NCI-H69 (cell line): ENCODE data around the gene UTP14C.
"Not testable (repeated sequence)": the region's sequence is repeated elsewhere in the genome, so short reads cannot be mapped to it uniquely, and the experiment has no call there.

Experiments
- DNase-seq: peaks from one replicate; lab custom pipeline; 2025; lab: John Stamatoyannopoulos, UW

The UTP14C gene, protein sequence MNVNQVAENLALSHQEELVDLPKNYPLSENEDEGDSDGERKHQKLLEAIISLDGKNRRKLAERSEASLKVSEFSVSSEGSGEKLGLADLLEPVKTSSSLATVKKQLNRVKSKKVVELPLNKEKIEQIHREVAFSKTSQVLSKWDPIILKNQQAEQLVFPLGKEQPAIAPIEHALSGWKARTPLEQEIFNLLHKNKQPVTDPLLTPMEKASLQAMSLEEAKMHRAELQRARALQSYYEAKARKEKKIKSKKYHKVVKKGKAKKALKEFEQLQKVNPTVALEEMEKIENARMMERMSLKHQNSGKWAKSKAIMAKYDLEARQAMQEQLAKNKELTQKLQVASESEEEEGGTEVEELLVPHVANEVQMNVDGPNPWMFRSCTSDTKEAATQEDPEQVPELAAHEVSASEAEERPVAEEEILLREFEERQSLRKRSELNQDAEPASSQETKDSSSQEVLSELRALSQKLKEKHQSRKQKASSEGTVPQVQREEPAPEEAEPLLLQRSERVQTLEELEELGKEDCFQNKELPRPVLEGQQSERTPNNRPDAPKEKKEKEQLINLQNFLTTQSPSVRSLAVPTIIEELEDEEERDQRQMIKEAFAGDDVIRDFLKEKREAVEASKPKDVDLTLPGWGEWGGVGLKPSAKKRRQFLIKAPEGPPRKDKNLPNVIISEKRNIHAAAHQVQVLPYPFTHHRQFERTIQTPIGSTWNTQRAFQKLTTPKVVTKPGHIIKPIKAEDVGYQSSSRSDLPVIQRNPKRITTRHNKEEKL

GRCh38 chr13:52024481-52024880, at the start of gene UTP14C:
UTP14C (plus strand) TSS chr13:52024691; CDS start chr13:52028805, 4,114 bp downstream.
- DNase-seq, result no peak

DNA sequence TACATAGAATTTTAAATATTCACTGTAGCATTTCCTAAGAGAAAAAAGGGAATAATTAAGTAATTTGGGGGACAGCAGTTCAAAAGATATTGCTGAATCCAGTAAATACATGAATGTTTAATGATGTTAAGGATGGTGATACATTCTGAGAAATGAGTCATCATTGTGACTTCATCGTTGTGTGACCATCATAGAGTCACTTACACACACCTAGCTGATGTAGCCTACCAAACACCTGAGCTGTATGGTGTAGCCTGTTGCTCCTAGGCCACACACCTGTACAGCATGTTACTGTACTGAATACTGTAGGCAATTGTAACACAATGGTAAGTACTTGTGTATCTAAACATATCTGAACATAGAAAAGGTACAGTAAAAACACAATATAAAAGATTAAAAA, 48.1 kb upstream of the UTP14C start:
- no peak for DNase-seq

- no peak for DNase-seq
Observed at GRCh38 chr13:51976890-51977289, 47.6 kb upstream of the UTP14C start.

GRCh38 chr13:51977625-51978024, 46.9 kb upstream of the UTP14C start:
- no peak for DNase-seq

DNA sequence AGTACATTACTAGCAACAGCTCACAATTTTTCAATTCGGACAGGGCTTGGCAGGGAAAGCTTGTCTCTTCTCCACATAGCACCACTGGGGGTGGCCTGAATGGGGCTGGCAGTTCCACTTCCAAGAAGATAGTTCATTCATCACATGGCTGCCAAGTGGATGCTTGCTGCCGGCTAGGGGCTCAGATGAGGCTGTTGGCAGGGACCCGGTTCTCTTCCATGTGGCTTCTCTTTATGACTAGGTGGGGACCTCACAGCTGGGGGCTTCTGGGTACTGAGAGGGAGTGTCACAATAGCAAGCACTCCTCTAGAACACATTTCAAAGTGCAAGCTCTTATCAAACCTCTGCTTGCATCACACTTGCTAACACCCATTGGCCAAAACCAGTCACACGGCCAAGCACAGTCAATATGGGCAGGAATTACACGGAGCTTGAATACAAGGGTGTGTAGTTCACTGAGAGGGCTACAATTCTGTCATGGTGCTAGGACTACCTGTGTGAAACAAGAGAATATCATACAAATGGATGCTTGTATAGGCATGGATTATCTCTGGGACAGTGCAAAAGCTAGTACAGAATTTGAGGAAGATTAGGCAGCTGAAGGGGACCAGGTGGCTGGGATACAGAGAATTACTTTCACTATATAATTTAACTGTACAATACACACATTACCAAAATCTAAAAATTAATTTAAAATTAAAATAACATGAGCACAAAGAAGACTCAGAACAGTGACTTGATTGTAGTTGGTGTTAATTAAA, 45.5 kb upstream of the UTP14C start:
- no peak for DNase-seq

GRCh38 chr13:51980908-51981307, 43.6 kb upstream of the UTP14C start:
- DNase-seq, result no peak

DNA sequence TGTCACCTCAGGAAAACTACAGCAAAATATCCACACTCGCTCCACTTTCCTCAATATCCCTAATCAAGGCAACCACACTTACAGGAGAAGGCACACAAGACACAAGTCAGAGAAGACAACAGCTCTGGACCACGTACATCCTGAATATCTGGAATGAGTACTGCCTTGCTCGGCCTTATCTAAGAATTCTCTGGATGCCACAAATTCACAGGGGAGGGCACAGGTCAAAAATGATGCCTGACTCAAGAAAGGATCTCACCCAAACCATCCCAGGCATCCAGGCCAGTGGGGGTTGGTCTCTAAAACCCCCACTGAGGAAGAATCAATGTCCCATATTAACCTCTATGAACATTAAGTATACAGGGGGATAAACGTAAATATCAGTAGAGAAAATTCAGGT, 43.1 kb upstream of the UTP14C start:
- no peak for DNase-seq

- not testable (repeated sequence) for DNase-seq
Observed at GRCh38 chr13:51983292-51983691, 41.2 kb upstream of the UTP14C start.

DNA sequence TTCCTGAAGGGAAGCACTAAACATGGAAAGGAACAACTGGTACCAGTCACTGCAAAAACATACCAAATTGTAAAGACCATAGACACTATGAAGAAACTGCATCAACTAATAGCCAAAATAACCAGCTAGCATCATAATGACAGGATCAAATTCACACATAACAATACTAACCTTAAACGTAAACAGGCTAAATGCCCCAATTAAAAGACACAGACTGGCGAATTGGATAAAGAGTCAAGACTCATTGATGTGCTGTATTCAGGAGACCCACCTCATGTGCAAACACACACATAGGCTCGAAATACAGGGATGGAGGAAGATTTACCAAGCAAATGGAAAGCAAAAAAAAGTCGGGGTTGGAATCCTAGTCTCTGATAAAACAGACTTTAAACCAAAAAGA, 39.6 kb upstream of the UTP14C start:
- DNase-seq, result not testable (repeated sequence)

DNA sequence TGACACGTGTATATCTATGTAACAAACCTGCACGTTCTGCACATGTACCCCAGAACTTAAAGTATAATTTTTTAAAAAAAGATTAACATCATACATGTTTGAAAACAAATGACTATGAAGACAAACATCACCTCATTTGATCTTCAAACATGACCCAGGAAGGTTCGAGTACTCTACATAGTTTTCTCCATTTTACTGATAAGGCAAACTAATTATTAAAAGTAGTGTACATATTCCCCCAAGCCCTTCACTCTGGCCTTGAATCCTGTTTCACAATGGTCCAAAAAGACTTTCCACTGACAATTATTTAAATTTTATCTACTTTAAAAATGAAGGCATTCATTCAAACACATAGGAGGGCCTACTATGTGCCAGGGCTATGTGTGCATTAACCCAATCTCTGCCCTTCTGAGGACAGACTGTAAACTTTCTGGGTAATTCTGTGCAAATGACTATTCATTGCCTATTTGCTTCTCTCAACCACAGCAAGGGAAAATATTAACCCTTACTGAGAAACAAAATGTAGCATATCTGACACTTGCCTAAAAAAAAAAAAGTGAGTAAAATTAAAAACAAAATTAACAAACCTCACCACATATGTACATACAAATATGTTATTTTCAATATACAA, 35.4 kb upstream of the UTP14C start:
- no peak for DNase-seq

DNA sequence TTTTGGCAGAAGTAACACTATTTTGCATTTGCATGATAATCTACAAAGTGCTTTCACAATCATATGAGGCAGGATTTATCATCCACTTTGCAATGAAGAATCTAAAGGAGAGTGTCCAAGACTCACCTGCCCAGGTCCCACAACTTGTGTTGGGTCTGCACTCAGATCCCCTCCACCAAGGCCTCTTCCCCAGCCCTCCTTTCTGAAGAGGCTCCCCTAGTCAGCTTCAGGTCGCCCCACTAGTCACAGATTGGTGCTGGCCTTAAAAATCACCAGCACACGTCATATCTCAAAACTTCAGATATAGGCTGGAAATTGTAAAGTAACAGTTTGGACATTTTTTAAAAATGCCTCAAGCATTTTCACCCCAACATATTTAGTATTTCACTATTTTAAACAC, 30.8 kb upstream of the UTP14C start:
- no peak for DNase-seq

DNA sequence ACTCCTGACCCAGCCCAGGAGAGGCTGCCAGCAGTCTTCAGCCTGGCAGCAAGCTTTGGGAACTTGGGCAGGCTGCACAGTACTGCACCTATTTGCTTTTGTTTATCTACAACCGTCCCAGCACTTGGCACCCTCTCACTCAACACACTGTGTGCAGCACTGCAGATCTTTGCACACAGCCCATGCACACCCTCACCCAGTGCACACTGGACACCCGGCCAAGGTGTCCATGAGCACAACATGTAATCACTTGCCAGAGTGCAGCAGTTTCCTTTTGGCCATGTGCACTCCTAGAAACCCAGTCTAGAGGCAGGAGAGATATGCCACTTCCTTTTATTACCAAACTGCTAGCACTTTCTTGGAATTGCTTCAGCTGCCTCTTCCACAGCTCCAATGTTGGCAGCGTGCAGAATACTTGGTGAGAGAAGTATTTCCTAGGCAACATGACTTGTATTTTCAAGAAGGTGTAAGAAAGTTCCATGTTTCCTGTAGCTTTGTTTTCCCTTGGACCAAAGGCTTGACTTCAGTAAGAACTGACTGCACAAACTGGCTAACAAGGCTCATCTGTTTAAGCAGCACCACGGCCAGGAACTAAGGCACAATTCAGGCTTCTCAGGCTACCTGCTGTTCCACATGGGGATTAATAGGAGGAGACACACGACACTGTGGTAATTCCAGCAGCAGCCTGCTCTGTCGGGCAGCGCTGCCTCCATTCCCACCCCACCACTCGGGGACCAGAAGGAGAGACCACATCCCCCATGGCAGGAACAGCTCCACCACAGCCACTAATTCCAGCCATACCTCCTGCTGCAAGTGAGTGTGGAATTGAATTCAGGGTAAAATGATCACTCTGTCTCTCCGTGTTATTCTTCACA, 28.6 kb upstream of the UTP14C start:
- DNase-seq, result peak; percentile 50

DNA sequence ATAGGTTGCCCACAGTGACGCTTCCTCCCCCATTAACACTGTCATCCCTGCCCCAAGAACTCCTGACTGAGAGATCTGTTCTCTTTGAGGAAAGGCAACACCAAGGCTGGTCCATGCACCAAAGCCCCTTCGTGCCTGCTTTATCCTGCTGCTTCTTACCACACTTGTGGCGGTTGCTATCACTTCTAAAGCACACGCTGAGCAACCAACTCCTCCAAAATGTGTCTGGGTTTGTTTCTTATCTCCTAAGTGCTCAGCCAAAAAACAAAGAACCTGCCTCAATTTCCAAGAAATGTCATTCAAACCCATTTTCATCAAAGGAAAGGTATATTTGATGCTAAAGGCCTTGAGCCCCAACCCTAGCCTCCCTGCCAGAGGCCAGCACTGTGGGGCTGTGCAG, 27.9 kb upstream of the UTP14C start:
- DNase-seq, result no peak

- no peak for DNase-seq
Observed at GRCh38 chr13:51997186-51997585, 27.3 kb upstream of the UTP14C start.

DNA sequence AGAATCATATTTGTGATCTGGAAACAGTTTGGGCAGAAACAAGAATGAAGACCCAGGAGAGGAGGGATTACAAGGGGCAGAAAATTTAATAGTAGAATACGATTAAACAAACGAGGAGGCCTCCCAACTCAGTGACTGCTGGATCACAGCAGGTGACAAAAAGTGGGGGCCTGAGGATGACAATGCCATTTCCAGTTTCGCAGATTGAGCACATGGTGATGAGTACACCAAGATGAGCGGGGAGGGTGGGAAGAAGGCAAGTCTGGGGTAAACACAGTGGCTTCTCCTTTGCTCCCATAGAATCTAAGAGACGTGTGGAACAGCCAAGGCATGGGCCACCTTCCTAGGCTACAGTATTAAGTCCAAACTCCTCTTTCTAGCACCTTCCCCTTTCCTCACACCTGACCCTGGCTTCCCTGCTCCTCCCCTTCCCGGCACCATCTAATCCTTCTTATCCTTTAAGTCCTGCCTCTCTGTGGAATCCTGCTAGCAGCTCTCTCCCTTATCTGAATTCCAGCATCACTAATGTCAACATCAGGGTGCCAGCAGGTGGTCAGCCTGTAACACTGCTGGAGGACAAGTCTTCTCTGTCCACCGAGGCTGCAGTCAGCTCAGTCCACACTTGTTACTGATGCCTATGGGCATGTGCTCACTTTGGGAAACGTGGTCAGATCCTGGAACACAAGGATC, 26.7 kb upstream of the UTP14C start:
- no peak for DNase-seq

- peak; percentile 10 for DNase-seq
Observed at GRCh38 chr13:51998723-51999509, 25.6 kb upstream of the UTP14C start.

- DNase-seq, result no peak
Observed at GRCh38 chr13:51999510-51999911, 25.0 kb upstream of the UTP14C start.

DNA sequence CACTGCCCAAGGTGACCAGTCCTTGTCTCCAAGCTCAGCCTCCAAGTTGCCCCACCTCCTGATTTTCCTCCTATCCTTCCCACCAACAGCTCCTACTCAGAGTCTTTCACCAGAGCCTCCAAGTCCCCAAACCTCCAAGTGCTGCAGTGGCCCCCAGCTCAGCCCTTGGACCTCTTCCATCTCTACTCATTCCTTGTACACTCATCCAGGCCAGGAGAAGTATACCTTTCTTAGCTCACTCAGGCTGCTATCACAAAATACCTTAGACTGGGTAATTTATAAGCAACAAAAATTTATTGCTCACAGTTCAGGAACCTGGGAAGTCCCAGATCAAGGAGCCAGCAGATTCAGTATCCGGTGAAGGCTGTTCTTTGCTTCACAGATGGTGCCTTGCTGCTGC, 24.6 kb upstream of the UTP14C start:
- DNase-seq, result no peak

- peak; percentile 65 for DNase-seq
Observed at GRCh38 chr13:52001120-52001731, 23.3 kb upstream of the UTP14C start.
